Measurements from ENCODE around the gene CMKLR1.

Gene CMKLR1

GRCh38 chr12:108257610-108258106 is 81.5 kb downstream of the CMKLR1 start:
- DNase-seq = no peak

- no peak for DNase-seq
Observed at GRCh38 chr12:108257004-108257403, 82.1 kb downstream of the CMKLR1 start.

GRCh38 chr12:108255252-108255602 is 83.9 kb downstream of the CMKLR1 start:
- no peak for DNase-seq

- DNase-seq = no peak
Observed at GRCh38 chr12:108254517-108255251, 84.4 kb downstream of the CMKLR1 start.

- DNase-seq = no peak
Observed at GRCh38 chr12:108254030-108254429, 85.1 kb downstream of the CMKLR1 start.

- no peak for DNase-seq
Observed at GRCh38 chr12:108253540-108253939, 85.6 kb downstream of the CMKLR1 start.

- DNase-seq = no peak
Observed at GRCh38 chr12:108252523-108252922, 86.6 kb downstream of the CMKLR1 start.

- DNase-seq = no peak
Observed at GRCh38 chr12:108248011-108248410, 91.1 kb downstream of the CMKLR1 start.

GRCh38 chr12:108247130-108247529 is 92.0 kb downstream of the CMKLR1 start:
- DNase-seq = no peak

GRCh38 chr12:108241986-108242703 is 97.0 kb downstream of the CMKLR1 start:
- DNase-seq = no peak

GRCh38 chr12:108240928-108241327 is 98.2 kb downstream of the CMKLR1 start:
- DNase-seq = no peak

GRCh38 chr12:108240027-108240785 is 98.9 kb downstream of the CMKLR1 start:
- DNase-seq = no peak

- no peak for DNase-seq
Observed at GRCh38 chr12:108239378-108239777, 99.7 kb downstream of the CMKLR1 start.

- no peak for DNase-seq
Observed at GRCh38 chr12:108238474-108238873, 100.6 kb downstream of the CMKLR1 start.
